Gastroesophageal sphincter (tissue), 3 donors: ENCODE results near the gene HMG20A.

Experiments used
- CTCF ChIP-seq, 4 experiments: fragments of 200-600 bp in 2 of 4; fragments of 450-650 bp in 2 of 4; sonication (generic) in 1 of 4; IDR thresholded peaks; one replicate each; pipeline ENCODE4 v1.5.1; 2017 to 2019; ENCODE audit warnings: antibody characterized with exemption in 4 of 4, mild to moderate bottlenecking in 2 of 4, moderate library complexity in 2 of 4
- EP300 ChIP-seq: sonication (generic); formaldehyde crosslinking; IDR thresholded peaks from one replicate; pipeline ENCODE4 v1.6.1; 2017; ENCODE audit warnings: antibody characterized with exemption, mild to moderate bottlenecking
- POLR2AphosphoS5 ChIP-seq: sonication (generic); formaldehyde crosslinking; IDR thresholded peaks from one replicate; pipeline ENCODE4 v1.6.1; 2017; ENCODE audit warnings: antibody characterized with exemption

GRCh38 chr15:77416954-77417353 lies 3.7 kb upstream of the HMG20A start:
- TF ChIP-seq POLR2AphosphoS5 (no peak), CTCF (IDR thresholded peaks at IDR 0.05) (no peak), EP300 (no peak)
